Mesothelial cell of epicardium (in vitro differentiated cells): ENCODE measurements around the gene BUB1B. TPM values are rescaled to one million over a fixed set of nuclear protein-coding genes. Genes with fewer than 3 reads are reported as not detected.
A peak's percentile ranks its signal among the peaks of the same experiment; 100 is the strongest.

Experiments
- DNase-seq, 2 experiments: peaks; one replicate each; pipeline ENCODE4 v3.0.0; 2021; ENCODE audit warnings: low spot score in 2 of 2; ENCODE audit not compliant: unreplicated experiment in 2 of 2
- H3K27ac Mint-ChIP-seq: 2 replicates; pipeline ENCODE4 v1.8.0; 2021; ENCODE audit warnings: mixed read lengths
- H3K27me3 Mint-ChIP-seq: 2 replicates; pipeline ENCODE4 v1.8.0; 2021; ENCODE audit warnings: low read depth, mixed read lengths
- H3K36me3 Mint-ChIP-seq: 2 replicates; pipeline ENCODE4 v1.8.0; 2021; ENCODE audit warnings: mixed read lengths
- H3K4me1 Mint-ChIP-seq: 2 replicates; pipeline ENCODE4 v1.8.0; 2021; ENCODE audit warnings: mixed read lengths
- H3K4me3 Mint-ChIP-seq: 2 replicates; pipeline ENCODE4 v1.8.0; 2021; ENCODE audit warnings: mild to moderate bottlenecking, moderate library complexity, mixed read lengths
- H3K9me3 Mint-ChIP-seq: 2 replicates; pipeline ENCODE4 v1.8.0; 2021; ENCODE audit warnings: mixed read lengths
- total RNA-seq: library from RNA; stranded (reverse); gene quantifications from 3 replicates; pipeline ENCODE4 v1.2.1, GENCODE V29; 2021
- TF ChIP-seq, protein P1 (sequence below): fragments of 200-600 bp; sonication (generic); IDR thresholded peaks from one replicate; pipeline ENCODE4 v1.5.0; 2021; ENCODE audit warnings: antibody characterized with exemption; ENCODE audit not compliant: unreplicated experiment

BUB1B gene
- total RNA-seq, 1 donor from 2014 or later, result 35.5 TPM

DNA sequence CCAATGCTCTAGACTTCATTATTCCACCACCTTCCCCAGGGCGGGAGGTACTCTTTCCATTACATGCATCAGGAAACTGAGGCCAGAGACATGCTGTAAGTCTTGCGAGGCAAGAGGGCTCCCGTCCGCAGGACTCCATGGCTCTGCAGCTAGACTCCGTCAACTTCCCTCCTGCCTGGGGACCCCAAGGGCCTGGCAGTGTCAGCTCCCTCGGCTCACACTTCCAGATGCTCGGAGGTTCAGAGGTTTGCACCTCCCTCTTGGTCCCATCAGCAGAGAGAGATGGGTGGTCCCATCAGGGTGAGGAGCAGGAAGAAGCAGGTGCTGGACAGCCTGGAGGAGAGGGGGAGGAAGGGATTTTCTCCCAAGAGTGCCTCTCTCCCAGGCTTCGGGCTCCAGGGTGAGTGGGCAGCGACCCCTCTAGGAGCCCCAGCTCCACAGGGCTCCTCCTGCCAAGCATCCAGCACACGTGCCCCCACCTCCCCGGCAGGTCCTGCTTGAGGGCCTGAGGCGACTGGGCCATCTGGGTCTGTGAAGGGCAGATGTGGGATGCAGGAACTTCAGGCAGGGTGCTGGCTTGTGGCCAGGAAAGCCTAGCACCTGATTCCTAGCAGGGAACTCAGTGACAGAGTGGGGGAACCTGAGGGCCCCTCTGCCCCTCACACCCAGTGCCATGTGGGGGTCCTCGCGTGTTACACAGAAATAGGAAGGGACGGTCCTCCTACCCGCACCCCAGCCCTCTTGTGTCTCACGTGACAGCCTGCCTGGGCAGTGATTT is 87.3 kb downstream of the BUB1B start:
- Mint-ChIP-seq H3K36me3 (no peaks in the 10 kb centered on the region), H3K27me3 (peaks cover 19% of the 10 kb centered on the region), H3K9me3 (no peaks in the 10 kb centered on the region), H3K4me3 (no peak overlapping the region), H3K27ac (no peak overlapping the region), H3K4me1 (peaks cover 20% of the 10 kb centered on the region)
- TF ChIP-seq, protein P1, sequence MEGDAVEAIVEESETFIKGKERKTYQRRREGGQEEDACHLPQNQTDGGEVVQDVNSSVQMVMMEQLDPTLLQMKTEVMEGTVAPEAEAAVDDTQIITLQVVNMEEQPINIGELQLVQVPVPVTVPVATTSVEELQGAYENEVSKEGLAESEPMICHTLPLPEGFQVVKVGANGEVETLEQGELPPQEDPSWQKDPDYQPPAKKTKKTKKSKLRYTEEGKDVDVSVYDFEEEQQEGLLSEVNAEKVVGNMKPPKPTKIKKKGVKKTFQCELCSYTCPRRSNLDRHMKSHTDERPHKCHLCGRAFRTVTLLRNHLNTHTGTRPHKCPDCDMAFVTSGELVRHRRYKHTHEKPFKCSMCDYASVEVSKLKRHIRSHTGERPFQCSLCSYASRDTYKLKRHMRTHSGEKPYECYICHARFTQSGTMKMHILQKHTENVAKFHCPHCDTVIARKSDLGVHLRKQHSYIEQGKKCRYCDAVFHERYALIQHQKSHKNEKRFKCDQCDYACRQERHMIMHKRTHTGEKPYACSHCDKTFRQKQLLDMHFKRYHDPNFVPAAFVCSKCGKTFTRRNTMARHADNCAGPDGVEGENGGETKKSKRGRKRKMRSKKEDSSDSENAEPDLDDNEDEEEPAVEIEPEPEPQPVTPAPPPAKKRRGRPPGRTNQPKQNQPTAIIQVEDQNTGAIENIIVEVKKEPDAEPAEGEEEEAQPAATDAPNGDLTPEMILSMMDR, result no peak
- DNase-seq, result no peak

DNA sequence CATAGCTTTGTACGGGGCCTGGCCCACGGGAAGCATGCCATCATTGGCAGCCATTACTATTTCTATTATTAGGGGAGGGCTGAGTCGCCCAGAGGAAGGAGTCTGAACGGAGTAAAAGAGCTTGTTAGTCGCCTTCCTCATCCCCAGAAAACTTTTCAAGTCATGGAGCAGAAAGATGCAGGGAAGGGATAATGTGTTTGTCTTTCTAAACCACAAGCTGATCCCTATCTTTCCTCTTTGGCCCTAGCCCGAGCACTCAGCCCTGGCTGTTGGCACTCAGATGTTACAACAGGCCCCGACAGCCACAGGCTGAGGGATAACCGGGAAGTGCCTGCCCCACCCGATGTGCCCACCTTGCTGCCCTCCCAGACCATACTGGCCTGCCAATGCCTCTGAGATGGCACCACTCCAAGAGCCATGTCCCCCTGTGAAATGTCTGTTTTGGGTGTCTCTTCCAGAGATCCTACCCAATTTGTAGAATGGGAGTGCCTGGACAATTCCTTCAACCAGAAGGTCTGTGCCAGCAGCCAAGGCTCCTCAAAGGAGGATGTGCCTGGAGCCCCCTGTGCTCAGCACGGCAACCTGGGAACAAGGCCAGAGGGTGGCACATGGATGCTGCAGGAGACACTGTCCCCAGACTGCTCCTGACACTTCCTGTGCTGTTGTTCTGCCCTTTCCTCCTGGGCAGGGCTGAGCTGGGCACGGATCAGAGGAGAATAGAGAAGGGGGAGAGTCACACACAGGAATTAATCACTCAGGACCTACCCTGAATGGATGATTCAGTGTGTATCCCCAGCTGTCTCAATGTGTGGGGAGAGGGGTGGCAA is 88.8 kb downstream of the BUB1B start:
- H3K27me3 Mint-ChIP-seq, result peaks cover 32% of the 10 kb centered on the region
- H3K4me3 Mint-ChIP-seq, result no peak overlapping the region
- H3K9me3 Mint-ChIP-seq, result no peaks in the 10 kb centered on the region
- no peaks in the 10 kb centered on the region for H3K36me3 Mint-ChIP-seq
- peaks cover 27% of the 10 kb centered on the region for H3K4me1 Mint-ChIP-seq
- DNase-seq, result no peak
- TF ChIP-seq, protein P1, result no peak
- H3K27ac Mint-ChIP-seq, result no peak overlapping the region

DNA sequence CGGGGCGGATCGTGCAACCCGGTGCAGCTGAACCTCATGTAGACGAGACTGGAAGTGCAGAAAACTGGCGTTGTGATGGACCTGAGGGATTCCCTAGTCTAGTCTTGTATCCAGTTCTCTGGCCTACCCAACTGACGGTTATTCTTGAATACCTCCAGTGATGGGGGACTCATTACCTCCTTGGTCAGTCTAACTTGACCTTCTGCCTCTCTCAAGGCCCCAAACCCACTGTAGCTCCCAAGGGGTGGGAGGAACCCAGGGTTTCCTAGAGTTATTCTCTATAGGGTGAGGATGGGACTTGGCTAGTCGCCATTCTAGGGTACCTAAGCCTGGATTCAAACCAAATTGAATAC is 89.4 kb downstream of the BUB1B start:
- Mint-ChIP-seq H3K4me3 (no peak overlapping the region), H3K9me3 (no peaks in the 10 kb centered on the region), H3K4me1 (peaks cover 21% of the 10 kb centered on the region), H3K27ac (no peak overlapping the region), H3K27me3 (peaks cover 33% of the 10 kb centered on the region), H3K36me3 (no peaks in the 10 kb centered on the region)
- no peak for DNase-seq
- TF ChIP-seq, protein P1, result no peak

DNA sequence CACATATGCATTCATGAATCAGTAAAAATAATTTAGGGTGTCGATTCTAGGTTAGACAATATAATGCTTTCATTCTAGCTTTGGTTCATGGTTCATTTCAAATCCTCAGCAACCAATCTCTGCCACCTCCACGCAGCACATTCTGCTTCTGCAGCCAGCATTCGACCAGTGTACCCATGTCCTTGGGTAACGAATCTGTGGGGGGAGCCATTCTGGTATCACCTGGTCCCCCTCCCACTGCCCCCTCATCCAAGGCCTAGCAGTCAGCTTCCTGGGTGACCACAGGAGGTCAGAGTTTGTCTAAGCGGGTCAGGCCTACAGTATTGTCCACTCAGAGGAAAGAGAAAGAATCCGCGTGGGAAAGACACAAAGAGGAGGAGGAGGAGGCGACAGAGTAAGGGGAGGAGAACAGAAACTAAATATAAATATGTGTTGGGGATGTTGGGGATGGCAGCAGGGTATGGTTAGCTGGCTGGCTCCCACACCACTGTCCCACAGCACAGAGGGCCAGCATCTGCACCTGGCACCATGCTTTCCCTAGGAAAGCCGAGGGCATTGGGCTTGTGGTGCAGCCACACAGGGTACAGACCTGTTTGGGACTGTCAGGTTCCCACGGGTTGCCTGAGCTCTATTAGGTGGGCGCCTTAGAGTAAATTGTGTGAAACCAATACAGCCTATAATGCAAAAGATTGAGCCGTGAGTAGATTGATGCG is 90.1 kb downstream of the BUB1B start:
- no peaks in the 10 kb centered on the region for H3K9me3 Mint-ChIP-seq
- no peak for DNase-seq
- H3K4me3 Mint-ChIP-seq, result peak overlapping the region; percentile 39
- no peaks in the 10 kb centered on the region for H3K36me3 Mint-ChIP-seq
- peaks cover 15% of the 10 kb centered on the region for H3K4me1 Mint-ChIP-seq
- peaks cover 33% of the 10 kb centered on the region for H3K27me3 Mint-ChIP-seq
- no peak overlapping the region for H3K27ac Mint-ChIP-seq
- TF ChIP-seq, protein P1, result no peak

DNA sequence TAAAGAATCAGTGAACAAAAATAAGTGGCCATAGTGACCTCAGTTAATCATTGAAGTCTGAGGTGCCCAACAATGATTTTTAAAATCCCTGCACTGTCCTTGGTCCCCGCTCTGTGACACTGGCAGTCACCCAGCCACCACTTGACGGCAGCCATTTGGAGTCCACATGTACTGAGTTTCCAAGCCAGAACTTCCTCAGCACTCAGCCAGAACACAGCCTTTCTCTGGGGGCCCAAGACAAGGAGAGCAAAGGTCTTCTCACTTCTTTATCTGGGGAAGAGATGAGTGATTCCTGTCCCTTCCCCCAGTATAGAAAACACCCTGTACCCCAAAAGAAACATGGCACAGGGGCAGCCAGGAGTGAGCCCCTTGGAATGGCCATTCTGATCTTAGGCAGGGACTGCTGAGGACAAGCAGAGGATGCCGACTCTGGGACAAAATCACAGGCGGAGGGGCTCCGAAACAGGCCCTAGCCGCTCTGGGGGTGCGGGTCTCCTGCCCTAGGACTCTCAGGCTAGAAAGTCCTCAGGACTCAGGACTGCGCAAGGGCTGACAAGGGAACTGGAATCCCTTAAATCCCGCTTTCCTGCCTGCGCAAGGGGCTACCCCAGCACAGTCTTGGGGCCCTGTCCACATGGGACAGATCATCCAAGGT is 90.7 kb downstream of the BUB1B start:
- peaks cover 33% of the 10 kb centered on the region for H3K27me3 Mint-ChIP-seq

More for the DNA sequence above, 90.7 kb downstream of the BUB1B start:
- H3K4me3 Mint-ChIP-seq, result peak overlapping the region; percentile 39
- H3K4me1 Mint-ChIP-seq, result peaks cover 12% of the 10 kb centered on the region
- no peaks in the 10 kb centered on the region for H3K9me3 Mint-ChIP-seq
- H3K27ac Mint-ChIP-seq, result no peak overlapping the region
- no peak for DNase-seq
- TF ChIP-seq, protein P1, result no peak
- H3K36me3 Mint-ChIP-seq, result no peaks in the 10 kb centered on the region
